ENCODE measurements around the gene EXOG. TPM values are rescaled to one million over a fixed set of nuclear protein-coding genes. Genes with fewer than 3 reads are reported as not detected.
A peak's percentile ranks its signal among the peaks of the same experiment; 100 is the strongest.

The EXOG gene
- total and polyA plus RNA-seq, 7 donors, result 2.9 to 14.5 (median 4.5) TPM

- Histone ChIP-seq H3K4me3 (no peak overlapping the region), H3K27ac (no peak overlapping the region), H3K36me3 (ENCODE audit: insufficient read depth in 1 of 2, low read depth in 1 of 2) (no peaks in the 10 kb centered on the region), H3K27me3 (ENCODE audit: insufficient read depth in 3 of 3, low read length in 2 of 3) (no peaks in the 10 kb centered on the region), H3K4me1 (peaks cover 47% of the 10 kb centered on the region), H3K9me3 (no peaks in the 10 kb centered on the region)
- intact Hi-C loops (cut with DNase I), result no loop called here
- WGBS, 3 donors, result 91 to 100% (median 96%) methylated on average over 1 of the region's 1 CpG
- no peak for DNase-seq
- no peak for ATAC-seq
- no peak for TF ChIP-seq CTCF (IDR thresholded peaks at IDR 0.05)
Observed at GRCh38 chr3:38465588-38466154, 30.5 kb upstream of the EXOG start.

GRCh38 chr3:38468765-38469164 lies 27.4 kb upstream of the EXOG start:
- Histone ChIP-seq H3K27ac (peak overlapping the region; percentile 23), H3K9me3 (no peaks in the 10 kb centered on the region), H3K36me3 (ENCODE audit: insufficient read depth in 1 of 2, low read depth in 1 of 2) (no peaks in the 10 kb centered on the region), H3K4me3 (no peak overlapping the region), H3K27me3 (ENCODE audit: insufficient read depth in 3 of 3, low read length in 2 of 3) (no peaks in the 10 kb centered on the region), H3K4me1 (peaks cover 54% of the 10 kb centered on the region)
- DNase-seq (no peak), ATAC-seq (peak in 3 of 4 donors; percentile 38 to 62 (median 44))
- 14 to 42% (median 23%) methylated on average over 1 of the region's 1 CpG for WGBS, 3 donors
- no peak for TF ChIP-seq CTCF (IDR thresholded peaks at IDR 0.05)
- intact Hi-C loops (cut with DNase I), result no loop called here

GRCh38 chr3:38469852-38470251 lies 26.3 kb upstream of the EXOG start:
- WGBS, 3 donors, result 94 to 98% (median 96%) methylated on average over 1 of the region's 1 CpG
- no peak for ATAC-seq
- H3K4me1 ChIP-seq, result peaks cover 52% of the 10 kb centered on the region
- no peak for DNase-seq
- H3K36me3 ChIP-seq (ENCODE audit: insufficient read depth in 1 of 2, low read depth in 1 of 2), result no peaks in the 10 kb centered on the region
- no peaks in the 10 kb centered on the region for H3K9me3 ChIP-seq
- H3K27me3 ChIP-seq (ENCODE audit: insufficient read depth in 3 of 3, low read length in 2 of 3), result no peaks in the 10 kb centered on the region
- TF ChIP-seq CTCF (IDR thresholded peaks at IDR 0.05), result no peak
- intact Hi-C loops (cut with DNase I), result loop anchor here (10.0 kb wide), 3 partner anchors 75 to 345 kb away; no protein-coding TSS in a partner anchor
- no peak overlapping the region for H3K4me3 ChIP-seq
- no peak overlapping the region for H3K27ac ChIP-seq

- Histone ChIP-seq H3K9me3 (no peaks in the 10 kb centered on the region), H3K27me3 (ENCODE audit: insufficient read depth in 3 of 3, low read length in 2 of 3) (no peaks in the 10 kb centered on the region), H3K4me3 (no peak overlapping the region), H3K27ac (no peak overlapping the region), H3K4me1 (peaks cover 48% of the 10 kb centered on the region), H3K36me3 (ENCODE audit: insufficient read depth in 1 of 2, low read depth in 1 of 2) (no peaks in the 10 kb centered on the region)
- peak in 3 of 4 donors; percentile 37 to 69 (median 63) for ATAC-seq
- no peak for TF ChIP-seq CTCF (IDR thresholded peaks at IDR 0.05)
- WGBS, 3 donors, result 55 to 78% (median 75%) methylated on average over 3 of the region's 3 CpGs
- intact Hi-C loops (cut with DNase I), result loop anchor here (10.0 kb wide), 3 partner anchors 77 to 347 kb away; no protein-coding TSS in a partner anchor
- no peak for DNase-seq
Observed at GRCh38 chr3:38471260-38471857, 24.8 kb upstream of the EXOG start.

Data from psoas muscle (tissue), 8 donors.